Activated B cell treated with CpG ODN at 0.5 μM for 24 hours (primary cell): Measurements from ENCODE around the gene DNAJB13. TPM values are rescaled to one million over a fixed set of nuclear protein-coding genes. Genes with fewer than 3 reads are reported as not detected.

ENCODE experiments used
- ATAC-seq: fragments of 200-7000 bp; cut with Tn5 transposase; one replicate; pipeline ENCODE4 v1.10.0; 2021; ENCODE audit warnings: low read depth, mild to moderate bottlenecking, moderate library complexity
- CTCF ChIA-PET: fragments of 350-600 bp; sonication (Branson Sonifier 250); formaldehyde crosslinking; loops from one replicate; lab custom pipeline; 2021; ENCODE audit warnings: antibody characterized with exemption; lab: Charles Lee
- POLR2A ChIA-PET: fragments of 350-600 bp; sonication (Branson Sonifier 250); formaldehyde crosslinking; loops from one replicate; lab custom pipeline; 2021; ENCODE audit warnings: antibody characterized with exemption; lab: Charles Lee
- DNase-seq: peaks from one replicate; pipeline ENCODE4 v3.0.0; 2022
- H3K27ac Mint-ChIP-seq: one replicate; pipeline ENCODE4 v1.8.0; 2020; ENCODE audit warnings: mixed read lengths
- H3K27me3 Mint-ChIP-seq: one replicate; pipeline ENCODE4 v1.8.0; 2021; ENCODE audit warnings: mixed read lengths
- H3K36me3 Mint-ChIP-seq: one replicate; pipeline ENCODE4 v1.8.0; 2021; ENCODE audit warnings: low read depth, mixed read lengths
- H3K4me1 Mint-ChIP-seq: one replicate; pipeline ENCODE4 v1.8.0; 2021; ENCODE audit warnings: mixed read lengths
- H3K4me3 Mint-ChIP-seq: one replicate; pipeline ENCODE4 v1.8.0; 2020; ENCODE audit warnings: mild to moderate bottlenecking, mixed read lengths
- H3K9me3 Mint-ChIP-seq: one replicate; pipeline ENCODE4 v1.8.0; 2020; ENCODE audit warnings: mixed read lengths
- CTCF ChIP-seq: fragments of 200-600 bp; IDR thresholded peaks from one replicate; pipeline ENCODE4 v1.8.0; 2022; ENCODE audit warnings: antibody characterized with exemption, mild to moderate bottlenecking
- intact Hi-C: fragments of 100-400 bp; cut with micrococcal nuclease; formaldehyde crosslinking; loops from one replicate; pipeline ENCODE4 v1.15.1; 2024
- total RNA-seq: library from RNA; stranded (reverse); gene quantifications from 2 replicates; pipeline ENCODE4 v1.2.3, GENCODE V29; 2022

Gene DNAJB13
- total RNA-seq, 1 donor from 2014 or later = not detected

DNA sequence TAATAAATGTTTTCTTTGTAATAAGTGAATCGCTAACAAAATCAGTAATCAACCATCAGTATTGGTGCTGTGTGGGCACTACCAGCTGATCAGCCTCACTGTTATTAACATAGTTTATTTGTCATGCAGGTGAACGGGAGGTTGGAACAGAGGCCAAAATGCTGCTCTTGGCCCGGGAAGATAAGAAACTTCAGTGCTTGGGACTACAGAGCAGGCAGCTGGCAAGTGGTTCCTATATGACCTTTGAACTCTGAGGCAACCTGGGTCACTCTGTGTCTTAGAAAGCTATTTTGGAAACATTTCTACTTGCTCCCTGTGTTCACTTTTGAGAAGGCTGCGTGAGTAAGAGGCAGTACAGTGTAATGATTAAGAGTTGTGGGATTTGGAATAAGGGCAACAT lies 36.5 kb upstream of the DNAJB13 start:
- Mint-ChIP-seq H3K27me3 (no peaks in the 10 kb centered on the region), H3K36me3 (peaks cover 79% of the 10 kb centered on the region), H3K9me3 (no peaks in the 10 kb centered on the region), H3K4me3 (no peak overlapping the region), H3K4me1 (no peaks in the 10 kb centered on the region), H3K27ac (no peak overlapping the region)
- no peak for DNase-seq
- ChIA-PET POLR2A (no interaction called here), CTCF (no interaction called here)
- TF ChIP-seq CTCF = no peak
- intact Hi-C loops = no loop called here
- ATAC-seq = no peak

GRCh38 chr11:73916435-73916834 lies 34.4 kb upstream of the DNAJB13 start:
- H3K27ac Mint-ChIP-seq = no peak overlapping the region
- CTCF ChIA-PET = no interaction called here
- H3K9me3 Mint-ChIP-seq = no peaks in the 10 kb centered on the region
- TF ChIP-seq CTCF = no peak
- H3K4me3 Mint-ChIP-seq = no peak overlapping the region
- POLR2A ChIA-PET = no interaction called here
- intact Hi-C loops = no loop called here
- H3K27me3 Mint-ChIP-seq = no peaks in the 10 kb centered on the region
- ATAC-seq (no peak), DNase-seq (no peak)
- peaks cover 74% of the 10 kb centered on the region for H3K36me3 Mint-ChIP-seq
- H3K4me1 Mint-ChIP-seq = no peaks in the 10 kb centered on the region

DNA sequence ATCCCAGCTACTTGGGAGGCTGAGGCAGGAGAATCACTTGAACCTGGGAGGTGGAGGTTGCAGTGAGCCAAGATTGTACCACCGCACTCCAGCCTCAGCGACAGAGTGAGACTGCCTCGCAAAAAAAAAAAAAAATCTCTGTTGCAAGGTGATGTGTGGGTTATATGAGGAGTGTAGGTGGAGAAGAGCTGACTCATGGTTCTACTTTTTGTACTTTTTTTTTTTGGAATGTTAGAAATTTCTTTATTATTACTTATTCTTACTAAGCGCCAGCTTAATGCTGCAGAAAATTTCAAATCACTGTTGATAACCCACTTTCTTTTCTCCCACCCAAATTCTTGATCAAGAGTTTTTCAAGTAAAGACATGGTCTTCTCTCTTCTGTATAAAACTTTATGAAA lies 29.6 kb upstream of the DNAJB13 start:
- Mint-ChIP-seq H3K36me3 (peaks cover 73% of the 10 kb centered on the region), H3K27ac (no peak overlapping the region), H3K27me3 (no peaks in the 10 kb centered on the region), H3K4me1 (no peaks in the 10 kb centered on the region), H3K9me3 (no peaks in the 10 kb centered on the region), H3K4me3 (no peak overlapping the region)
- no peak for DNase-seq
- ChIA-PET POLR2A (no interaction called here), CTCF (no interaction called here)
- no peak for TF ChIP-seq CTCF
- intact Hi-C loops = loop anchor here (1.0 kb wide), 1 partner anchor 13 kb away; no protein-coding TSS in a partner anchor
- no peak for ATAC-seq

GRCh38 chr11:73929388-73929787 lies 21.4 kb upstream of the DNAJB13 start:
- Mint-ChIP-seq H3K4me1 (no peaks in the 10 kb centered on the region), H3K36me3 (peaks cover 69% of the 10 kb centered on the region), H3K9me3 (no peaks in the 10 kb centered on the region), H3K4me3 (no peak overlapping the region), H3K27ac (no peak overlapping the region), H3K27me3 (no peaks in the 10 kb centered on the region)
- DNase-seq (no peak), ATAC-seq (no peak)
- ChIA-PET CTCF (no interaction called here), POLR2A (no interaction called here)
- TF ChIP-seq CTCF = no peak
- intact Hi-C loops = no loop called here

- Mint-ChIP-seq H3K27me3 (no peaks in the 10 kb centered on the region), H3K36me3 (peaks cover 58% of the 10 kb centered on the region), H3K9me3 (no peaks in the 10 kb centered on the region), H3K4me3 (no peak overlapping the region), H3K27ac (no peak overlapping the region), H3K4me1 (no peaks in the 10 kb centered on the region)
- no peak for TF ChIP-seq CTCF
- ATAC-seq = no peak
- DNase-seq = no peak
- POLR2A ChIA-PET = no interaction called here
- CTCF ChIA-PET = interaction anchor here (1.1 kb wide), 1 partner anchor 305 kb away, joined by 4 read pairs; no protein-coding TSS in a partner anchor
- intact Hi-C loops = no loop called here
Measured at GRCh38 chr11:73931039-73931645, 19.7 kb upstream of the DNAJB13 start.
